Measurements from ENCODE around the gene DUSP12. TPM values are rescaled to one million over a fixed set of nuclear protein-coding genes. Genes with fewer than 3 reads are reported as not detected.

The DUSP12 gene, protein sequence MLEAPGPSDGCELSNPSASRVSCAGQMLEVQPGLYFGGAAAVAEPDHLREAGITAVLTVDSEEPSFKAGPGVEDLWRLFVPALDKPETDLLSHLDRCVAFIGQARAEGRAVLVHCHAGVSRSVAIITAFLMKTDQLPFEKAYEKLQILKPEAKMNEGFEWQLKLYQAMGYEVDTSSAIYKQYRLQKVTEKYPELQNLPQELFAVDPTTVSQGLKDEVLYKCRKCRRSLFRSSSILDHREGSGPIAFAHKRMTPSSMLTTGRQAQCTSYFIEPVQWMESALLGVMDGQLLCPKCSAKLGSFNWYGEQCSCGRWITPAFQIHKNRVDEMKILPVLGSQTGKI
- total RNA-seq, result 15.2 TPM
- polyA plus RNA-seq, result 10 to 100 TPM; 53.9 to 69.9 (median 60.9) TPM

DNA sequence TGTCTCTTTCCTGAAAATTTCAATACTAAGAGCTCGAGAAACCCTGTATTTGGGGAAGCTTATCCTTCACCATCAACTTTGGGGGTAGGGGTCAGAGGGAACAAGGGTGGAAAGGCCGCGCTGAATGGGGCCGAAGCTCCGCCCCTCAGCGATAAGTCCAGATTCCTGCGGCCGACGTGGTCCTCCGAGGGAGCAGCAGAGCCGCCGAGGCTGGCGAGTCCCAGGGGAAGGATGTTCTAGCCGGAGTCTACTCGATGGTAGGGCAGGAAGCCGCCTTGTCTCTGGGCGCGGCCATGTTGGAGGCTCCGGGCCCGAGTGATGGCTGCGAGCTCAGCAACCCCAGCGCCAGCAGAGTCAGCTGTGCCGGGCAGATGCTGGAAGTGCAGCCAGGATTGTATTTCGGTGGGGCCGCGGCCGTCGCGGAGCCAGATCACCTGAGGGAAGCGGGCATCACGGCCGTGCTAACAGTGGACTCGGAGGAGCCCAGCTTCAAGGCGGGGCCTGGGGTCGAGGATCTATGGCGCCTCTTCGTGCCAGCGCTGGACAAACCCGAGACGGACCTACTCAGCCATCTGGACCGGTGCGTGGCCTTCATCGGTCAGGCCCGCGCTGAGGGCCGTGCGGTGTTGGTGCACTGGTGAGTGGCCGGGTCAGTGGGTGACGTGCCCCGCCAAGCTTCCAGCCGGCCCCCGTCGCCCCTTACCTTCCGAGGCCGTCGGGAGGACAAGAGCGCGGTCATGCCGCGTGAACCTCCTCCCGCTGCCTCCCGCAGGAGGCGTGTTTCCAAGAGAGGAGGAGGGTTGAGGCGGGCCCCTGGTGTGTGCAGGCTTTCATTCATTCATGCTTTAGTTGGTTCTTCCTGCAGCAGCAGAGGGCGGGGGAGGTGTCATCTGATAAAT, at the start of gene DUSP12:
DUSP12 (plus strand) TSS at position 278 of the 899 bp plus-strand sequence; CDS start at position 294, 16 bp downstream.
- H3K36me3 ChIP-seq (ENCODE audit: control insufficient read depth, insufficient read depth, low read length), result peaks cover 31% of the 10 kb centered on the region
- H3K9me3 ChIP-seq (ENCODE audit: control insufficient read depth in 2 of 2, low read length in 2 of 2), result no peaks in the 10 kb centered on the region
- peak within 1 kb of the TSS; percentile 92 for H3K4me3 ChIP-seq (ENCODE audit: low read depth, low read length)
- Mint-ChIP-seq H3K27me3 (peaks cover 31% of the 10 kb centered on the region), H3K36me3 (peaks cover 13% of the 10 kb centered on the region), H3K9me3 (peaks cover 0 to 2% (median 0%) of the 10 kb centered on the region in 7 donors), H3K4me3 (peak within 1 kb of the TSS; percentile 94 to 99 (median 98)), H3K4me1 (peaks cover 0 to 40% (median 29%) of the 10 kb centered on the region in 4 donors), H3K27ac (peak within 1 kb of the TSS; percentile 95 to 98 (median 95))
- H3K27me3 ChIP-seq (ENCODE audit: control insufficient read depth, insufficient read depth, low read length), result peaks cover 4% of the 10 kb centered on the region
- peak within 1 kb of the TSS; percentile 77 for H3K27ac ChIP-seq (ENCODE audit: insufficient read depth, low read length, poor library complexity, severe bottlenecking)
- H3K4me1 ChIP-seq (ENCODE audit: control insufficient read depth, insufficient read depth, low read length, poor library complexity, severe bottlenecking), result peaks cover 23% of the 10 kb centered on the region
- ATAC-seq (ENCODE audit: low read depth in 2 of 2) (peak; percentile 98 to 99), DNase-seq (peak; percentile 73 to 92 (median 82))

DNA sequence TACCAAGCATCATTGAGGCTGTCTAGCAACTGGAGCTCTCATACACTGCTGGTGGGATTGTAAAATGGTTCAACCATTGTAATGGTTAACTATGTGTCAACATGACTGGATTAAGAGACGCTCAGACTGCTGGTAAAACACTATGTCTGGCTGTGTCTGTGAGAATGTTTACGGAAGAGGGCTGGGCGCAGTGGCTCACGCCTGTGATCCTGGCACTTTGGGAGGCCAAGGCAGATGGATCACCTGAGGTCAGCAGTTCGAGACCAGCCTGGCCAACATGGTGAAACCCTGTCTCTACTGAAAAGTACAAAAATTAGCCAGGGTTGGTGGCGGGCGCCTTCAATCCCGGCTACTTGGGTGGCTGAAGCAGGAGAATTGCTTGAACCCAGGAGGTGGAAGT, 47.3 kb upstream of the DUSP12 start:
- Histone ChIP-seq H3K27me3 (ENCODE audit: control insufficient read depth, insufficient read depth, low read length) (peaks cover 3% of the 10 kb centered on the region), H3K36me3 (ENCODE audit: control insufficient read depth, insufficient read depth, low read length) (no peaks in the 10 kb centered on the region), H3K27ac (ENCODE audit: insufficient read depth, low read length, poor library complexity, severe bottlenecking) (no peak overlapping the region), H3K9me3 (ENCODE audit: control insufficient read depth in 2 of 2, low read length in 2 of 2) (no peaks in the 10 kb centered on the region), H3K4me1 (ENCODE audit: control insufficient read depth, insufficient read depth, low read length, poor library complexity, severe bottlenecking) (no peaks in the 10 kb centered on the region), H3K4me3 (ENCODE audit: low read depth, low read length) (no peak overlapping the region)
- DNase-seq, result no peak
- no peaks in the 10 kb centered on the region for H3K4me1 Mint-ChIP-seq
- peaks cover 0 to 2% (median 0%) of the 10 kb centered on the region in 7 donors for H3K9me3 Mint-ChIP-seq
- no peaks in the 10 kb centered on the region for H3K36me3 Mint-ChIP-seq
- H3K27me3 Mint-ChIP-seq, result peaks cover 36% of the 10 kb centered on the region
- no peak overlapping the region for H3K4me3 Mint-ChIP-seq
- ATAC-seq (ENCODE audit: low read depth in 2 of 2), result no peak
- H3K27ac Mint-ChIP-seq, result no peak overlapping the region

DNA sequence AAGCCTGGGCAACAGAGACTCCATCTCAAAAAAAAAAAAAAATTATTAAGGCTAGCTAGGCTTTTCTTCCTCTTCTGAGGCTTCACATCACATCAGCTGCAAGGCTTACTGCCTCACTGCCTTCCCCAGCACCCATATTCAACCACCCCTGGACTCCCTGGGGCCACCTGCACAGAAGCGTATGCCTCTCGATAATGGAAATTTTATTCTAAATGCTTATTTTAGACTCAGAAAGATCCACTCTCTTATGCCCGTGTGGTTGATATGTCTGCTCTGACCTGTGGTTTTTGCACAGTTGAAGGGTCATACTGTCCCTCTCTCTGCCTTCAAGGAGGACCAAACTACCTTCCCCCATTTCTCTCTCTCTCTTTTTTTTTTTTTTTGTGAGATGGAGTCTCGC, 44.0 kb upstream of the DUSP12 start:
- H3K27me3 ChIP-seq (ENCODE audit: control insufficient read depth, insufficient read depth, low read length), result peaks cover 3% of the 10 kb centered on the region
- no peaks in the 10 kb centered on the region for H3K9me3 Mint-ChIP-seq
- H3K4me3 Mint-ChIP-seq, result no peak overlapping the region
- H3K9me3 ChIP-seq (ENCODE audit: control insufficient read depth in 2 of 2, low read length in 2 of 2), result no peaks in the 10 kb centered on the region
- H3K36me3 ChIP-seq (ENCODE audit: control insufficient read depth, insufficient read depth, low read length), result no peaks in the 10 kb centered on the region
- no peaks in the 10 kb centered on the region for H3K36me3 Mint-ChIP-seq
- H3K4me1 Mint-ChIP-seq, result no peaks in the 10 kb centered on the region
- H3K27me3 Mint-ChIP-seq, result peaks cover 22% of the 10 kb centered on the region
- no peak overlapping the region for H3K27ac ChIP-seq (ENCODE audit: insufficient read depth, low read length, poor library complexity, severe bottlenecking)
- peak; percentile 28 to 30 for ATAC-seq (ENCODE audit: low read depth in 2 of 2)
- no peak for DNase-seq
- H3K27ac Mint-ChIP-seq, result no peak overlapping the region
- H3K4me1 ChIP-seq (ENCODE audit: control insufficient read depth, insufficient read depth, low read length, poor library complexity, severe bottlenecking), result no peaks in the 10 kb centered on the region
- no peak overlapping the region for H3K4me3 ChIP-seq (ENCODE audit: low read depth, low read length)

DNA sequence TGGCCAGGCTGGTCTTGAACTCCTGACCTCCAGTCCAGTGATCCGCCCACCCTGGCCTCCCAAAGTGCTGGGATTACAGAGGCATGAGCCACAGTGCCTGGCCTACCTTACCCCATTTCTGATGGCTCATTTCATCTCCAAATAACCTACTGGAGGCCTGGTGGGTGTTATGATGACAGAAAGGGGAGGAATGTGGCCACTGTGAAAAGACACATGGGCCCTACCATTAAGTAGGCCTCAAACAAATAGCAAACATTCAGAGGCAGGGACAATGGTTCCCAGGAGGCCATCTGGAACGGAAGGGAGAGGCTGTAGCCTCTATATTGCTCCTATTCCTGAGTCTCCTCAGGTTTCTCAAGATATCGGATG, 43.5 kb upstream of the DUSP12 start:
- H3K27me3 Mint-ChIP-seq, result peaks cover 23% of the 10 kb centered on the region
- H3K9me3 Mint-ChIP-seq, result no peaks in the 10 kb centered on the region
- ATAC-seq (ENCODE audit: low read depth in 2 of 2), result no peak
- H3K4me3 ChIP-seq (ENCODE audit: low read depth, low read length), result no peak overlapping the region
- no peak overlapping the region for H3K4me3 Mint-ChIP-seq
- H3K4me1 ChIP-seq (ENCODE audit: control insufficient read depth, insufficient read depth, low read length, poor library complexity, severe bottlenecking), result no peaks in the 10 kb centered on the region
- no peaks in the 10 kb centered on the region for H3K9me3 ChIP-seq (ENCODE audit: control insufficient read depth in 2 of 2, low read length in 2 of 2)
- no peak for DNase-seq
- no peak overlapping the region for H3K27ac Mint-ChIP-seq
- peaks cover 3% of the 10 kb centered on the region for H3K27me3 ChIP-seq (ENCODE audit: control insufficient read depth, insufficient read depth, low read length)
- no peaks in the 10 kb centered on the region for H3K36me3 Mint-ChIP-seq
- no peak overlapping the region for H3K27ac ChIP-seq (ENCODE audit: insufficient read depth, low read length, poor library complexity, severe bottlenecking)
- no peaks in the 10 kb centered on the region for H3K4me1 Mint-ChIP-seq
- no peaks in the 10 kb centered on the region for H3K36me3 ChIP-seq (ENCODE audit: control insufficient read depth, insufficient read depth, low read length)

DNA sequence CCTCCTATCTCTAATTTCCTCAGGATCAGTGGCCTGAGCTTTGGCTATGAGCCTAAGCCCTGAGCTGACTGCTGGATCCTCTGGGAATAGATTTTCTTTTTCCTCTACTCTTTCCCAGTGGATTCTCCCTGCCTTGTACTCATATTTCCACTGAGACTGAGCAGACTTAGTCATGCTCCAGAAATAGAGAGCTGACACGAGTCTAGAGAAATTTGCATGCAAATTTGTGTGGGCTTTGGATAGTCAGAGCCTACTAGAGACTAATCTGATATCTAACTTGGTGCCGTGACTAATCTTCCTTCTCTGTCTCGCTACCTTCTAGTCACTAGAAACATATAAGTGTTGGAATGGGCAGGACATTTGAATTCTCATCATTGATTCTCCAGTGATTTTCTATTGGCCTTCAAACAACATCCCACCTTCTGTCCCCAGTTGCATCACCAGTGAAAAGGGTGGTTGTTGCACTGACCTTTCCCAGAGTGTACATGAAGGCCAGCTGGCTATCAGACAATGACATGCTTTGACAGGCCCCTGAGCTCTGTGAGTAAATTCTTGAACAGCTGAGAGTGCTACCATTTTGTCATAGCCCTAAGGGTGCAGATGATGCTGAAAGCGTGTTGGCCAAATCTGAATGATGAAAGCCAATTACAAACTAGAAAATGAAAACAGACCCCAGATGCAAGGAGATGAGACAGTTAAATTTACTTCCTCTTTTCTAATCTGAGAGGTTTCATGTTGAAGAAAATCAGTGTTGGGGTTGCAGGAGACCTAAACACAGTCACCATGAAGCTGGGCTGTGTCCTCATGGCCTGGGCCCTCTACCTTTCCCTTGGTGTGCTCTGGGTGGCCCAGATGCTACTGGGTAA, 42.9 kb upstream of the DUSP12 start, which contains the start of gene FCRLA:
FCRLA (plus strand) TSS at position 748 of the 866 bp plus-strand sequence; CDS start at position 784, 36 bp downstream.
- peaks cover 5% of the 10 kb centered on the region for H3K27me3 ChIP-seq (ENCODE audit: control insufficient read depth, insufficient read depth, low read length)
- DNase-seq (no peak), ATAC-seq (ENCODE audit: low read depth in 2 of 2) (peak in 1 of 2 donors; percentile 43)
- no peaks in the 10 kb centered on the region for H3K9me3 ChIP-seq (ENCODE audit: control insufficient read depth in 2 of 2, low read length in 2 of 2)
- no peak within 1 kb of the TSS for H3K27ac ChIP-seq (ENCODE audit: insufficient read depth, low read length, poor library complexity, severe bottlenecking)
- Mint-ChIP-seq H3K27ac (no peak within 1 kb of the TSS), H3K9me3 (no peaks in the 10 kb centered on the region), H3K4me3 (no peak within 1 kb of the TSS), H3K36me3 (no peaks in the 10 kb centered on the region), H3K4me1 (no peaks in the 10 kb centered on the region), H3K27me3 (peaks cover 23% of the 10 kb centered on the region)
- H3K4me1 ChIP-seq (ENCODE audit: control insufficient read depth, insufficient read depth, low read length, poor library complexity, severe bottlenecking), result no peaks in the 10 kb centered on the region
- no peaks in the 10 kb centered on the region for H3K36me3 ChIP-seq (ENCODE audit: control insufficient read depth, insufficient read depth, low read length)
- no peak within 1 kb of the TSS for H3K4me3 ChIP-seq (ENCODE audit: low read depth, low read length)

DNA sequence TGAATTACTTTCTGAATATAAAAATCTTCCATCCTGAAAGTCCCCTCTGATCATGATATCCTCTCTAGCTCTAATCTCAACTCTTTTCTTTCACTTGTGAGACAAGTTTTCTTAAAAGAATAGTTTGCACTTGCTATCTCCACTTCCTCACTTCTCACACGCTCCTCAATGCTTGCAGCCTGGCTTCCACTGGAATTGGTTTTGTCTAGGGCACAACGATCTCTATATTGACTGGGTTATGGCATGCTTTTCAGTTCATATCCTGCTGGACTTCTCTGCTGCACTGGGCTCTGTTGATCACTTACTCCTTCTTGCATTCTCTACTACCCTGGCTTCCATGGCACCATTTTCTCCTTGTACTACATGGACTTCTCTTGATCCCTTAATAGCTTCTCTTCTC, 42.1 kb upstream of the DUSP12 start:
- ATAC-seq (ENCODE audit: low read depth in 2 of 2), result no peak
- Histone ChIP-seq H3K27ac (ENCODE audit: insufficient read depth, low read length, poor library complexity, severe bottlenecking) (no peak overlapping the region), H3K9me3 (ENCODE audit: control insufficient read depth in 2 of 2, low read length in 2 of 2) (no peaks in the 10 kb centered on the region), H3K36me3 (ENCODE audit: control insufficient read depth, insufficient read depth, low read length) (no peaks in the 10 kb centered on the region), H3K27me3 (ENCODE audit: control insufficient read depth, insufficient read depth, low read length) (peaks cover 4% of the 10 kb centered on the region), H3K4me1 (ENCODE audit: control insufficient read depth, insufficient read depth, low read length, poor library complexity, severe bottlenecking) (no peaks in the 10 kb centered on the region), H3K4me3 (ENCODE audit: low read depth, low read length) (no peak overlapping the region)
- DNase-seq, result no peak
- Mint-ChIP-seq H3K9me3 (no peaks in the 10 kb centered on the region), H3K36me3 (no peaks in the 10 kb centered on the region), H3K4me1 (no peaks in the 10 kb centered on the region), H3K27ac (no peak overlapping the region), H3K27me3 (peaks cover 22% of the 10 kb centered on the region), H3K4me3 (no peak overlapping the region)

DNA sequence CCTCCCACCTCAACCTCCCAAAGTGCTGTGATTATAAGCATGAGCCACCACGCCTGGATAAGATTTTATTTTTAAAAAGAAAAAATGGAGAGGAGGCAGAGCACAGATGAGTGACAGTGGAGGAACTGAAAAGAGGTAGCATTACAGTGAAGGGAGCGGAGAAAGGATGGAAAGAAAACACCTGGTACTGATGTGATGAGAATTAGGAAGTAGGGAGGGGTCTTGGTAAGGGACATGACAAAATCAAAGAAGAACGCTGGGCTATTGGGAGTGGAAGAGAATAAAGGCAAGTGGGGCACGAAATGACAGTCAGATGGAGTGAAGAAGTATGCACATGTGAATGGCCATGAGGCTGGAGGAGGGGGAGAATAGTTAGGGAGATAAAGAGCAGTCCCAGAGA, 40.2 kb upstream of the DUSP12 start:
- no peak for DNase-seq
- no peak overlapping the region for H3K4me3 ChIP-seq (ENCODE audit: low read depth, low read length)
- H3K27me3 ChIP-seq (ENCODE audit: control insufficient read depth, insufficient read depth, low read length), result peaks cover 4% of the 10 kb centered on the region
- no peaks in the 10 kb centered on the region for H3K9me3 ChIP-seq (ENCODE audit: control insufficient read depth in 2 of 2, low read length in 2 of 2)
- no peaks in the 10 kb centered on the region for H3K4me1 Mint-ChIP-seq
- no peak for ATAC-seq (ENCODE audit: low read depth in 2 of 2)
- no peaks in the 10 kb centered on the region for H3K9me3 Mint-ChIP-seq
- H3K4me3 Mint-ChIP-seq, result no peak overlapping the region
- no peak overlapping the region for H3K27ac Mint-ChIP-seq
- no peak overlapping the region for H3K27ac ChIP-seq (ENCODE audit: insufficient read depth, low read length, poor library complexity, severe bottlenecking)
- H3K4me1 ChIP-seq (ENCODE audit: control insufficient read depth, insufficient read depth, low read length, poor library complexity, severe bottlenecking), result no peaks in the 10 kb centered on the region
- H3K36me3 ChIP-seq (ENCODE audit: control insufficient read depth, insufficient read depth, low read length), result no peaks in the 10 kb centered on the region
- peaks cover 24% of the 10 kb centered on the region for H3K27me3 Mint-ChIP-seq
- H3K36me3 Mint-ChIP-seq, result no peaks in the 10 kb centered on the region

Measured in CD4-positive, CD25-positive, alpha-beta regulatory T cell (primary cell).